Jurkat, Clone E6-1 (cell line): ENCODE results near the gene ISYNA1.

Experiments used
- DNase-seq: peaks from one replicate; pipeline ENCODE4 v3.0.0-alpha.2; 2011; ENCODE audit warnings: low read depth, low spot score
- H3K4me3 ChIP-seq: 2 replicates; pipeline ENCODE4 v1.5.1; 2011; ENCODE audit warnings: mild to moderate bottlenecking, low read length, control low read depth, moderate library complexity

Gene ISYNA1

GRCh38 chr19:18386543-18387271 lies 51.2 kb downstream of the ISYNA1 start:
- no peak for DNase-seq
- no peak overlapping the region for H3K4me3 ChIP-seq

- H3K4me3 ChIP-seq, result no peak within 1 kb of the TSS
- DNase-seq, result no peak
Measured at GRCh38 chr19:18385675-18386542, 52.0 kb downstream of the ISYNA1 start, which contains the start of gene GDF15. TSS of gene GDF15 (plus strand) at chr19:18386158. CDS start at chr19:18386190, 32 bp downstream.

- no peak overlapping the region for H3K4me3 ChIP-seq
- no peak for DNase-seq
Measured at GRCh38 chr19:18385359-18385674, 52.6 kb downstream of the ISYNA1 start.

GRCh38 chr19:18384775-18385174 lies 53.2 kb downstream of the ISYNA1 start:
- H3K4me3 ChIP-seq, result no peak overlapping the region
- no peak for DNase-seq
